GM23338 (cell line): Measurements from ENCODE around the gene PTTG1IP. TPM values are rescaled to one million over a fixed set of nuclear protein-coding genes. Genes with fewer than 3 reads are reported as not detected.
"Not testable (repeated sequence)": the region's sequence is repeated elsewhere in the genome, so short reads cannot be mapped to it uniquely, and the experiment has no call there.

Source experiments
- ATAC-seq: fragments of 200-7000 bp; cut with Tn5 transposase; 3 replicates; pipeline ENCODE4 v1.9.1; 2020
- DNase-seq: peaks from one replicate; pipeline ENCODE4 v3.0.0-alpha.2; 2015; ENCODE audit warnings: low spot score
- H2AFZ ChIP-seq: fragments of 200-600 bp; sonication (generic); 2 replicates; pipeline ENCODE4 v1.8.0; 2016; ENCODE audit warnings: antibody characterized with exemption, mild to moderate bottlenecking, moderate library complexity
- H3F3A ChIP-seq: fragments of 200-600 bp; sonication (generic); replicated peaks from 2 replicates; pipeline ENCODE4 v1.8.0; 2017; ENCODE audit warnings: antibody characterized with exemption, mixed run types, low read depth
- H3K27ac ChIP-seq: fragments of 200-600 bp; sonication (generic); 2 replicates; pipeline ENCODE4 v1.6.1; 2016; ENCODE audit warnings: low read depth
- H3K27me3 ChIP-seq: fragments of 200-600 bp; sonication (generic); 2 replicates; pipeline ENCODE4 v1.8.0; 2016; ENCODE audit warnings: mild to moderate bottlenecking, mixed run types, moderate library complexity; ENCODE audit not compliant: insufficient read depth
- H3K36me3 ChIP-seq: fragments of 200-600 bp; sonication (generic); 2 replicates; pipeline ENCODE4 v1.8.0; 2016; ENCODE audit warnings: mild to moderate bottlenecking; ENCODE audit not compliant: insufficient read depth
- H3K4me1 ChIP-seq: fragments of 200-600 bp; sonication (generic); 2 replicates; pipeline ENCODE4 v1.8.0; 2016; ENCODE audit warnings: mild to moderate bottlenecking, moderate library complexity; ENCODE audit not compliant: insufficient read depth
- H3K4me2 ChIP-seq: fragments of 200-600 bp; sonication (generic); 2 replicates; pipeline ENCODE4 v1.7.1; 2017; ENCODE audit warnings: mixed run types
- H3K4me3 ChIP-seq: fragments of 200-600 bp; sonication (generic); 2 replicates; pipeline ENCODE4 v1.6.1; 2016; ENCODE audit warnings: mixed run types
- H3K79me2 ChIP-seq: fragments of 200-600 bp; sonication (generic); replicated peaks from 2 replicates; pipeline ENCODE4 v1.8.0; 2017; ENCODE audit warnings: mild to moderate bottlenecking; ENCODE audit not compliant: insufficient read depth
- H3K9me2 ChIP-seq: fragments of 200-600 bp; sonication (generic); 2 replicates; pipeline ENCODE4 v1.8.0; 2017; ENCODE audit not compliant: insufficient read depth
- H4K20me1 ChIP-seq: fragments of 200-600 bp; sonication (generic); replicated peaks from 2 replicates; pipeline ENCODE4 v1.8.0; 2017; ENCODE audit warnings: mild to moderate bottlenecking; ENCODE audit not compliant: insufficient read depth
- H3K27ac Mint-ChIP-seq: 2 replicates; pipeline ENCODE4 v1.8.0; 2020; ENCODE audit warnings: inconsistent platforms, mild to moderate bottlenecking, moderate library complexity, mixed read lengths
- H3K27me3 Mint-ChIP-seq: 3 replicates; pipeline ENCODE4 v1.8.0; 2022; ENCODE audit warnings: low read depth, mild to moderate bottlenecking, moderate library complexity, mixed read lengths, inconsistent platforms; ENCODE audit not compliant: insufficient read depth, poor library complexity
- H3K36me3 Mint-ChIP-seq: 3 replicates; pipeline ENCODE4 v1.8.0; 2021; ENCODE audit warnings: low read depth, mild to moderate bottlenecking, inconsistent platforms, moderate library complexity, mixed read lengths
- H3K4me1 Mint-ChIP-seq: 3 replicates; pipeline ENCODE4 v1.8.0; 2020; ENCODE audit warnings: mild to moderate bottlenecking, inconsistent platforms, mixed read lengths
- H3K4me3 Mint-ChIP-seq: 3 replicates; pipeline ENCODE4 v1.8.0; 2021; ENCODE audit warnings: moderate library complexity, mild to moderate bottlenecking, inconsistent platforms, mixed read lengths
- H3K9me3 Mint-ChIP-seq: 3 replicates; pipeline ENCODE4 v1.8.0; 2020; ENCODE audit warnings: moderate library complexity, mild to moderate bottlenecking, inconsistent platforms, mixed read lengths
- CREB1 ChIP-seq: fragments of 250-450 bp; sonication (Bioruptor Pico); IDR thresholded peaks from 2 replicates; pipeline ENCODE4 v1.5.0; 2020; ENCODE audit warnings: low read depth, mild to moderate bottlenecking, moderate library complexity
- ETS1 ChIP-seq: IDR thresholded peaks from 2 replicates; pipeline ENCODE4 v1.6.1; 2016; ENCODE audit warnings: antibody characterized with exemption
- EZH2 ChIP-seq: fragments of 200-600 bp; sonication (generic); IDR thresholded peaks from one replicate; pipeline ENCODE4 v1.8.0; 2017; ENCODE audit warnings: antibody characterized with exemption, mild to moderate bottlenecking, low read depth; ENCODE audit not compliant: unreplicated experiment
- JUNB ChIP-seq: IDR thresholded peaks from one replicate; pipeline ENCODE4 v1.6.1; 2016; ENCODE audit warnings: antibody characterized with exemption; ENCODE audit not compliant: unreplicated experiment
- NANOG ChIP-seq: IDR thresholded peaks from 2 replicates; pipeline ENCODE4 v1.6.1; 2016; ENCODE audit warnings: antibody characterized with exemption, borderline replicate concordance
- ZNF114 ChIP-seq: fragments of 250-450 bp; sonication (Bioruptor Pico); IDR thresholded peaks from 2 replicates; pipeline ENCODE4 v1.5.0; 2020; ENCODE audit warnings: mild to moderate bottlenecking, moderate library complexity
- polyA plus RNA-seq: library from polyadenylated mRNA; unstranded; fragments of >200 nt; fragmentation: Nextera tagmentation; extraction: Ambion mirVana; gene quantifications from 2 replicates; pipeline ENCODE4 v1.2.1, GENCODE V29; 2016
- total RNA-seq: library from RNA; depleted of rRNA; stranded (reverse); fragments of >200 nt; shearing (Covaris generic); gene quantifications from 2 replicates; pipeline ENCODE4 v1.2.3, GENCODE V29; 2014
- TF ChIP-seq, protein P1 (sequence below): IDR thresholded peaks from one replicate; pipeline ENCODE4 v1.6.1; 2018; ENCODE audit warnings: antibody characterized with exemption; ENCODE audit not compliant: unreplicated experiment
- TF ChIP-seq, protein P2 (sequence below): fragments of 250-450 bp; sonication (Bioruptor Pico); IDR thresholded peaks from 2 replicates; pipeline ENCODE4 v1.5.0; 2020; ENCODE audit warnings: mild to moderate bottlenecking, moderate library complexity

Gene PTTG1IP
- total and polyA plus RNA-seq, 2 experiments from 2014 or later, result 99.9 to 172 TPM

GRCh38 chr21:44833663-44834062 is 39.8 kb downstream of the PTTG1IP start (continued):
- TF ChIP-seq, protein P1, sequence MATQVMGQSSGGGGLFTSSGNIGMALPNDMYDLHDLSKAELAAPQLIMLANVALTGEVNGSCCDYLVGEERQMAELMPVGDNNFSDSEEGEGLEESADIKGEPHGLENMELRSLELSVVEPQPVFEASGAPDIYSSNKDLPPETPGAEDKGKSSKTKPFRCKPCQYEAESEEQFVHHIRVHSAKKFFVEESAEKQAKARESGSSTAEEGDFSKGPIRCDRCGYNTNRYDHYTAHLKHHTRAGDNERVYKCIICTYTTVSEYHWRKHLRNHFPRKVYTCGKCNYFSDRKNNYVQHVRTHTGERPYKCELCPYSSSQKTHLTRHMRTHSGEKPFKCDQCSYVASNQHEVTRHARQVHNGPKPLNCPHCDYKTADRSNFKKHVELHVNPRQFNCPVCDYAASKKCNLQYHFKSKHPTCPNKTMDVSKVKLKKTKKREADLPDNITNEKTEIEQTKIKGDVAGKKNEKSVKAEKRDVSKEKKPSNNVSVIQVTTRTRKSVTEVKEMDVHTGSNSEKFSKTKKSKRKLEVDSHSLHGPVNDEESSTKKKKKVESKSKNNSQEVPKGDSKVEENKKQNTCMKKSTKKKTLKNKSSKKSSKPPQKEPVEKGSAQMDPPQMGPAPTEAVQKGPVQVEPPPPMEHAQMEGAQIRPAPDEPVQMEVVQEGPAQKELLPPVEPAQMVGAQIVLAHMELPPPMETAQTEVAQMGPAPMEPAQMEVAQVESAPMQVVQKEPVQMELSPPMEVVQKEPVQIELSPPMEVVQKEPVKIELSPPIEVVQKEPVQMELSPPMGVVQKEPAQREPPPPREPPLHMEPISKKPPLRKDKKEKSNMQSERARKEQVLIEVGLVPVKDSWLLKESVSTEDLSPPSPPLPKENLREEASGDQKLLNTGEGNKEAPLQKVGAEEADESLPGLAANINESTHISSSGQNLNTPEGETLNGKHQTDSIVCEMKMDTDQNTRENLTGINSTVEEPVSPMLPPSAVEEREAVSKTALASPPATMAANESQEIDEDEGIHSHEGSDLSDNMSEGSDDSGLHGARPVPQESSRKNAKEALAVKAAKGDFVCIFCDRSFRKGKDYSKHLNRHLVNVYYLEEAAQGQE, result no peak
- no peak for TF ChIP-seq EZH2

DNA sequence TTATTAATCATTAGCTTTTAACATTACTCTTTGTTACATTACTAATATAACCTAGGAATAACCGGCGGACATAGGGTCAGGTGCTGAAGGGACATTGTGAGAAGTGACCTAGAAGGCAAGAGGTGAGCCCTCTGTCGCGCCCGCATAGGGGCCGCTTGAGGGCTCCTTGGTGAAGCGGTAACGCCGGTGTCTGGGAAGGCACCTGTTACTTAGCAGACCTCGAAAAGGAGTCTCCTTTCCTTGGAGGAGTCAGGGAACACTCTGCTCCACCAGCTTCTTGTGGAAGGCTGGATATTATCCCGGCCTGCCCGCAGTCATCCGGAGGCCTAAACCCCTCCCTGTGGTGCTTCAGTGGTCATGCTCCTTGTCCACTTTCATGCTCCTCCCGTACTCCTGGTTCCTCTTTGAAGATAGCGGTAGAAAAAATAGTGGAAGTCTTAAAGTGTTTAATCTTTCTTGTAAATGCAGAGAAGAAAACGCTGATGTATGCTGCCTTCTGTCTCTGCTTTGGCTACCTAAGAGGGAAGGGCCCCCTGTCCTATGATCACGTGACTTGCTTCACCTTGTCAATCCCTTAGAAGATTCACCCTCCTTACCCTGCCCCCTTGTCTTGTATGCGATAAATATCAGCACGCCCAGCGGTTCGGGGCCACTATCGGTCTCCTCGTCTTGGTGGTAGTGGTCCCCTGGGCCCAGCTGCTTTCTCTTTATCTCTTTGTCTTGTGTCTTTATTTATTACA is 40.8 kb downstream of the PTTG1IP start:
- H3K36me3 ChIP-seq, ATAC-seq, H2AFZ ChIP-seq, H3F3A ChIP-seq, H3K4me3 Mint-ChIP-seq, H3K27ac Mint-ChIP-seq, H3K4me3 ChIP-seq, H4K20me1 ChIP-seq, DNase-seq, H3K27me3 Mint-ChIP-seq, H3K4me2 ChIP-seq, H3K4me1 ChIP-seq, H3K27me3 ChIP-seq, H3K36me3 Mint-ChIP-seq, H3K27ac ChIP-seq, H3K9me2 ChIP-seq, H3K4me1 Mint-ChIP-seq, H3K79me2 ChIP-seq: not testable (repeated sequence)
- H3K9me3 Mint-ChIP-seq, result peaks cover 23% of the 10 kb centered on the region

- Histone ChIP-seq H3F3A (no peaks in the 10 kb centered on the region), H3K4me1 (no peaks in the 10 kb centered on the region), H3K27ac (no peak overlapping the region), H4K20me1 (no peaks in the 10 kb centered on the region), H3K27me3 (no peaks in the 10 kb centered on the region), H3K4me3 (no peak overlapping the region), H3K36me3 (no peaks in the 10 kb centered on the region), H3K4me2 (no peak overlapping the region), H2AFZ (no peak overlapping the region), H3K79me2 (no peaks in the 10 kb centered on the region), H3K9me2 (no peaks in the 10 kb centered on the region)
- Mint-ChIP-seq H3K27me3 (peaks cover 4% of the 10 kb centered on the region), H3K4me1 (peaks cover 4% of the 10 kb centered on the region), H3K9me3 (peaks cover 35% of the 10 kb centered on the region), H3K4me3 (no peak overlapping the region), H3K27ac (no peak overlapping the region), H3K36me3 (peaks cover 9% of the 10 kb centered on the region; the same call in 2 of the 3 replicates)
- no peak for ATAC-seq
- no peak for DNase-seq
- TF ChIP-seq JUNB (no peak), ETS1 (no peak), CREB1 (CRISPR knock-in tag) (no peak), ZNF114 (CRISPR knock-in tag) (no peak), EZH2 (no peak), NANOG (no peak)
- TF ChIP-seq, protein P2, sequence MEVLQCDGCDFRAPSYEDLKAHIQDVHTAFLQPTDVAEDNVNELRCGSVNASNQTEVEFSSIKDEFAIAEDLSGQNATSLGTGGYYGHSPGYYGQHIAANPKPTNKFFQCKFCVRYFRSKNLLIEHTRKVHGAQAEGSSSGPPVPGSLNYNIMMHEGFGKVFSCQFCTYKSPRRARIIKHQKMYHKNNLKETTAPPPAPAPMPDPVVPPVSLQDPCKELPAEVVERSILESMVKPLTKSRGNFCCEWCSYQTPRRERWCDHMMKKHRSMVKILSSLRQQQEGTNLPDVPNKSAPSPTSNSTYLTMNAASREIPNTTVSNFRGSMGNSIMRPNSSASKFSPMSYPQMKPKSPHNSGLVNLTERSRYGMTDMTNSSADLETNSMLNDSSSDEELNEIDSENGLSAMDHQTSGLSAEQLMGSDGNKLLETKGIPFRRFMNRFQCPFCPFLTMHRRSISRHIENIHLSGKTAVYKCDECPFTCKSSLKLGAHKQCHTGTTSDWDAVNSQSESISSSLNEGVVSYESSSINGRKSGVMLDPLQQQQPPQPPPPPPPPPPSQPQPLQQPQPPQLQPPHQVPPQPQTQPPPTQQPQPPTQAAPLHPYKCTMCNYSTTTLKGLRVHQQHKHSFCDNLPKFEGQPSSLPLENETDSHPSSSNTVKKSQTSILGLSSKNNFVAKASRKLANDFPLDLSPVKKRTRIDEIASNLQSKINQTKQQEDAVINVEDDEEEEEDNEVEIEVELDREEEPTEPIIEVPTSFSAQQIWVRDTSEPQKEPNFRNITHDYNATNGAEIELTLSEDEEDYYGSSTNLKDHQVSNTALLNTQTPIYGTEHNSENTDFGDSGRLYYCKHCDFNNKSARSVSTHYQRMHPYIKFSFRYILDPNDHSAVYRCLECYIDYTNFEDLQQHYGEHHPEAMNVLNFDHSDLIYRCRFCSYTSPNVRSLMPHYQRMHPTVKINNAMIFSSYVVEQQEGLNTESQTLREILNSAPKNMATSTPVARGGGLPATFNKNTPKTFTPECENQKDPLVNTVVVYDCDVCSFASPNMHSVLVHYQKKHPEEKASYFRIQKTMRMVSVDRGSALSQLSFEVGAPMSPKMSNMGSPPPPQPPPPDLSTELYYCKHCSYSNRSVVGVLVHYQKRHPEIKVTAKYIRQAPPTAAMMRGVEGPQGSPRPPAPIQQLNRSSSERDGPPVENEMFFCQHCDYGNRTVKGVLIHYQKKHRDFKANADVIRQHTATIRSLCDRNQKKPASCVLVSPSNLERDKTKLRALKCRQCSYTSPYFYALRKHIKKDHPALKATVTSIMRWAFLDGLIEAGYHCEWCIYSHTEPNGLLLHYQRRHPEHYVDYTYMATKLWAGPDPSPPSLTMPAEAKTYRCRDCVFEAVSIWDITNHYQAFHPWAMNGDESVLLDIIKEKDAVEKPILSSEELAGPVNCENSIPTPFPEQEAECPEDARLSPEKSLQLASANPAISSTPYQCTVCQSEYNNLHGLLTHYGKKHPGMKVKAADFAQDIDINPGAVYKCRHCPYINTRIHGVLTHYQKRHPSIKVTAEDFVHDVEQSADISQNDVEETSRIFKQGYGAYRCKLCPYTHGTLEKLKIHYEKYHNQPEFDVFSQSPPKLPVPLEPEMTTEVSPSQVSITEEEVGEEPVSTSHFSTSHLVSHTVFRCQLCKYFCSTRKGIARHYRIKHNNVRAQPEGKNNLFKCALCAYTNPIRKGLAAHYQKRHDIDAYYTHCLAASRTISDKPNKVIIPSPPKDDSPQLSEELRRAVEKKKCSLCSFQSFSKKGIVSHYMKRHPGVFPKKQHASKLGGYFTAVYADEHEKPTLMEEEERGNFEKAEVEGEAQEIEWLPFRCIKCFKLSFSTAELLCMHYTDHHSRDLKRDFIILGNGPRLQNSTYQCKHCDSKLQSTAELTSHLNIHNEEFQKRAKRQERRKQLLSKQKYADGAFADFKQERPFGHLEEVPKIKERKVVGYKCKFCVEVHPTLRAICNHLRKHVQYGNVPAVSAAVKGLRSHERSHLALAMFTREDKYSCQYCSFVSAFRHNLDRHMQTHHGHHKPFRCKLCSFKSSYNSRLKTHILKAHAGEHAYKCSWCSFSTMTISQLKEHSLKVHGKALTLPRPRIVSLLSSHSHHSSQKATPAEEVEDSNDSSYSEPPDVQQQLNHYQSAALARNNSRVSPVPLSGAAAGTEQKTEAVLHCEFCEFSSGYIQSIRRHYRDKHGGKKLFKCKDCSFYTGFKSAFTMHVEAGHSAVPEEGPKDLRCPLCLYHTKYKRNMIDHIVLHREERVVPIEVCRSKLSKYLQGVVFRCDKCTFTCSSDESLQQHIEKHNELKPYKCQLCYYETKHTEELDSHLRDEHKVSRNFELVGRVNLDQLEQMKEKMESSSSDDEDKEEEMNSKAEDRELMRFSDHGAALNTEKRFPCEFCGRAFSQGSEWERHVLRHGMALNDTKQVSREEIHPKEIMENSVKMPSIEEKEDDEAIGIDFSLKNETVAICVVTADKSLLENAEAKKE, result no peak
Observed at GRCh38 chr21:44831227-44831860, 42.1 kb downstream of the PTTG1IP start.
